Measurements from ENCODE around the gene SPATA45.

Gene SPATA45

GRCh38 chr1:212858461-212859265 lies 11.2 kb upstream of the SPATA45 start:
- Histone ChIP-seq H4K20me1 (ENCODE audit: insufficient read depth, low read length) (peaks cover 24% of the 10 kb centered on the region), H2AFZ (ENCODE audit: low read depth, low read length) (peak overlapping the region; percentile 39; the same call in 1 of the 2 replicates), H3K9ac (ENCODE audit: low read length) (peak overlapping the region; percentile 92), H3K9me3 (ENCODE audit: insufficient read depth, low read length) (0 out of 2 replicates have a peak, but pooled peaks cover 4% of the 10 kb centered on the region), H3K79me2 (ENCODE audit: low read length) (peaks cover 73% of the 10 kb centered on the region), H3K4me1 (ENCODE audit: low read length) (peaks cover 34% of the 10 kb centered on the region), H3K4me3 (ENCODE audit: low read length) (peak overlapping the region; percentile 83), H3K36me3 (replicated peaks; ENCODE audit: low read depth, low read length) (peaks cover 47% of the 10 kb centered on the region), H3K27ac (ENCODE audit: low read length) (peak overlapping the region; percentile 69), H3K4me2 (ENCODE audit: low read length) (peak overlapping the region; percentile 96), H3K27me3 (ENCODE audit: low read depth, low read length) (no peaks in the 10 kb centered on the region)
- TF ChIP-seq EZH2phosphoT487 (IDR thresholded peaks at IDR 0.05; ENCODE audit: low read depth) (no peak), CTCF (IDR thresholded peaks at IDR 0.05; ENCODE audit: low read depth, low read length) (no peak)

DNA sequence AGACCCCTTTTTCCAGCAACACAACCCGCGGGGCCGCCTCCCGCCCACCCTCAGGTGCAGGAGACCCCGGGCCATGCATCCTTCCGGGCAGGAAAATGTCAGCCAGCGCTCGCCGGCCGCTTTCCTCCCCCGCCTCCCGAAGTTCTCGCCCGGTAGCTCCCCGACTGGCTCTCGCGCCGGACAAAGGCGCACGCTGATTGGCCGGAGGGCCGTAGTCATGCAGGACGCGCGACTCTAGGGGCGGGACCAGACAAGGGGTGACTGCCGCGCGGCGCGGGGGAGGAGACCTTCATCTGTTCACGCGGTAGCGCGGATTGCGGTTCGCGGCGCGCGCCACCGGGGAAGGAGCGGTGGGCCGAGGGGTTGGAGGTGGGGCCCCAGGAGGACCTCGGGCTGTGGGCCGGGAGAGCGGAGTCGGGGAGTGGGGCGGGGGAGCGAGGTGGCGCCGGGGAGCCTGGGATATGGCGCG lies 10.6 kb upstream of the SPATA45 start, which contains the start of gene FLVCR1:
Gene FLVCR1, plus strand, starts transcription at position 284 of the 469 bp plus-strand sequence. Its CDS starts 178 bp downstream, at position 462.
- H4K20me1 ChIP-seq (ENCODE audit: insufficient read depth, low read length): peaks cover 23% of the 10 kb centered on the region
- H3K27me3 ChIP-seq (ENCODE audit: low read depth, low read length): no peaks in the 10 kb centered on the region
- peak within 1 kb of the TSS; percentile 83 for H3K4me3 ChIP-seq (ENCODE audit: low read length)
- TF ChIP-seq CTCF (IDR thresholded peaks at IDR 0.05; ENCODE audit: low read depth, low read length): no peak
- TF ChIP-seq EZH2phosphoT487 (IDR thresholded peaks at IDR 0.05; ENCODE audit: low read depth): no peak
- peaks cover 32% of the 10 kb centered on the region for H3K4me1 ChIP-seq (ENCODE audit: low read length)
- peak within 1 kb of the TSS; percentile 92 for H3K9ac ChIP-seq (ENCODE audit: low read length)
- peak within 1 kb of the TSS; percentile 83 for H2AFZ ChIP-seq (ENCODE audit: low read depth, low read length)
- peak within 1 kb of the TSS; percentile 96 for H3K4me2 ChIP-seq (ENCODE audit: low read length)
- H3K79me2 ChIP-seq (ENCODE audit: low read length): peaks cover 67% of the 10 kb centered on the region
- H3K9me3 ChIP-seq (ENCODE audit: insufficient read depth, low read length): 0 out of 2 replicates have a peak, but pooled peaks cover 4% of the 10 kb centered on the region
- peaks cover 48% of the 10 kb centered on the region for H3K36me3 ChIP-seq (replicated peaks; ENCODE audit: low read depth, low read length)
- H3K27ac ChIP-seq (ENCODE audit: low read length): peak within 1 kb of the TSS; percentile 69

GRCh38 chr1:212856755-212857154 lies 9.3 kb upstream of the SPATA45 start:
- Histone ChIP-seq H3K9me3 (ENCODE audit: insufficient read depth, low read length) (no peaks in the 10 kb centered on the region), H3K36me3 (replicated peaks; ENCODE audit: low read depth, low read length) (peaks cover 40% of the 10 kb centered on the region), H3K4me1 (ENCODE audit: low read length) (peaks cover 26% of the 10 kb centered on the region), H3K4me3 (ENCODE audit: low read length) (peak overlapping the region; percentile 83), H3K27ac (ENCODE audit: low read length) (no peak overlapping the region), H3K4me2 (ENCODE audit: low read length) (peak overlapping the region; percentile 96), H2AFZ (ENCODE audit: low read depth, low read length) (no peak overlapping the region), H3K9ac (ENCODE audit: low read length) (no peak overlapping the region), H3K79me2 (ENCODE audit: low read length) (peaks cover 54% of the 10 kb centered on the region), H4K20me1 (ENCODE audit: insufficient read depth, low read length) (peaks cover 11% of the 10 kb centered on the region; the same call in 1 of the 2 replicates), H3K27me3 (ENCODE audit: low read depth, low read length) (no peaks in the 10 kb centered on the region)
- TF ChIP-seq CTCF (IDR thresholded peaks at IDR 0.05; ENCODE audit: low read depth, low read length) (no peak), EZH2phosphoT487 (IDR thresholded peaks at IDR 0.05; ENCODE audit: low read depth) (no peak)

DNA sequence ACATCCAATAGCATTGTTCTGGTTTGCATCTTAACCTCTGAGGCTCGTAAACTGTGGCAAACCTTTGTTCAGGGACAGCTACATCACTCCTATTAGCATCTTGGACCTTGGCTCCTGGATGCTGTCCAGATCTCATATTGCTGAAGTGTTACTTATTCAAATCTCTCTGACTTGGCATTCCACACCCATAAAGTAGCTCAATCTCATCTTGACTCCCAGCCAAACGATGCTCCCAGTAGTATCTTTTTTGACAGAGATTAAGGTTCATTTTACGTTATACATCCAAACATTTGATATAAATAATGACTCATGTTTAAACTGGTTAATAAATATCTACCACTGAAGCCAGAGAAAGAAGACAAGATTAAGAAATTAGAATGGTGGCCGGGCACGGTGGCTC lies 6.2 kb upstream of the SPATA45 start:
- H3K27me3 ChIP-seq (ENCODE audit: low read depth, low read length): no peaks in the 10 kb centered on the region
- H3K79me2 ChIP-seq (ENCODE audit: low read length): peaks cover 24% of the 10 kb centered on the region
- H3K4me1 ChIP-seq (ENCODE audit: low read length): peaks cover 8% of the 10 kb centered on the region
- H3K27ac ChIP-seq (ENCODE audit: low read length): no peak overlapping the region
- no peak overlapping the region for H3K9ac ChIP-seq (ENCODE audit: low read length)
- H4K20me1 ChIP-seq (ENCODE audit: insufficient read depth, low read length): no peaks in the 10 kb centered on the region
- no peak overlapping the region for H3K4me2 ChIP-seq (ENCODE audit: low read length)
- no peaks in the 10 kb centered on the region for H3K9me3 ChIP-seq (ENCODE audit: insufficient read depth, low read length)
- TF ChIP-seq CTCF (IDR thresholded peaks at IDR 0.05; ENCODE audit: low read depth, low read length) (no peak), EZH2phosphoT487 (IDR thresholded peaks at IDR 0.05; ENCODE audit: low read depth) (no peak)
- no peak overlapping the region for H3K4me3 ChIP-seq (ENCODE audit: low read length)
- peaks cover 15% of the 10 kb centered on the region for H3K36me3 ChIP-seq (replicated peaks; ENCODE audit: low read depth, low read length)
- no peak overlapping the region for H2AFZ ChIP-seq (ENCODE audit: low read depth, low read length)
